ENCODE measurements around the gene CRTC1.
A peak's percentile ranks its signal among the peaks of the same experiment; 100 is the strongest.
"Not testable (repeated sequence)": the region's sequence is repeated elsewhere in the genome, so short reads cannot be mapped to it uniquely, and the experiment has no call there.

Gene CRTC1

DNA sequence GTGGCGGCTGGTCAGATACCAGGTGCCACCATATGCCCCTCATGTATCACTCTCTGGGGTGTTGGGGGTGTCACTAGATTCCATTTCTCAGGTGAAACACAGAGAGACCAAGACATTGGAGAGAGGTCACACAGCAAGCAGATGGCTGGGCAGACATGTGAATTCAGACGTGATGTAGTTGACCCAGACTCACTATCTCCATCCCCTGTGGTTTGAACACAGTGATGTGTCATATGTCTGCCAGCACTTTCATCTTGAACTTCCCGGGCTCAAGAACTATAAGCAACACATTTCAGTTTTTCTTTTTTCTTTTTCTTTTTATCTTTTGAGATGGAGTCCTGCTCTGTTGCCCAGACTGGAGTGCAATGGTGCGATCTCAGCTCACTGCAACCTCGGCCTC, 132.2 kb downstream of the CRTC1 start:
- DNase-seq: no peak

- DNase-seq: not testable (repeated sequence)
Measured at GRCh38 chr19:18816645-18817044, 133.2 kb downstream of the CRTC1 start.

- no peak for DNase-seq
Measured at GRCh38 chr19:18817574-18817973, 134.1 kb downstream of the CRTC1 start.

DNA sequence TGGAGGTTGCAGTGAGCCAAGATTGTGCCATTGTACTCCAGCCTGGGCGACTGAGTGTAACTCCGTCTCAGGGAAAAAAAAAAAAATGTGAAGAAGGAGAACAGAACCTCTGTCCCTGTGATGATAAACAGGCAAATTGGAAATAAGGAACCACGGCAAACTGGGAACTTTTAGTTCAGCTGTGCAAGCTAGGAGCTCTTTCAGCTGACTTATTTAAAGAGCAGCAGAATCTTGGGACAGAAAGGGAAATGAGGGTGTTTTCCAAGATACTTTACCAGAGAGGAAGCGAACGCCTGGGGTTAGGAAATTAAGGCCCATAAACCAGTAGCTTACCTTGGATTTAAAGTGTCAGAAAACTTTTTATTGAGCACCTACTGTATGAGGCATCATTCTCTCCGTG, 145.3 kb downstream of the CRTC1 start:
- no peak for DNase-seq

GRCh38 chr19:18830488-18830887, 147.0 kb downstream of the CRTC1 start:
- DNase-seq: no peak

GRCh38 chr19:18831524-18832305, 148.2 kb downstream of the CRTC1 start, which contains the start of gene UPF1:
TSS of gene UPF1 (plus strand) at chr19:18831959. CDS start at chr19:18832210, 251 bp downstream.
- peak; percentile 82 to 86 for DNase-seq
